ENCODE results near the gene RFNG. TPM values are rescaled to one million over a fixed set of nuclear protein-coding genes. Genes with fewer than 3 reads are reported as not detected.

RFNG gene
- total and polyA plus RNA-seq, 2 of the 13 experiments (the other 11 are each of a cell fraction or from before 2014, with no cell fraction given) = 61.4 to 64.0 TPM

DNA sequence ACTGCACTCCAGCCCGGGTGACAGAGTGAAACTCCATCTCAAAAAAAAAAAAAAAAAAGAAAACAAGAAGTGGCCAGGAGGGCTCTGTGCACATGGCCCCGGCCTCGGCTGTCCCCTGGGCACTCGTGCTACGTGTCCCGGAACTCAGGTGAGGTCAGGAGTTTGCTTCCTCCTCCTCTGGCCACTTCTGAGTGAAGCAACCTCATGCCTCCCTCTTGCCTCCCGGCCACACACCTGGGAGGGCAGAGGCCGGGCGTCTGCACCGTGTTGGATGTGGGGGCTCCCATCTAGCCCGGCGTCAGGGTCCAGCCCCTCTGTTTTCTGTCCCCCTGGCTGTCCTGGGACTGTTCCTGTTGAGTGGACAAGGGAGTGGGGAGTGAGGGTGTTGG, 52.0 kb downstream of the RFNG start (continued):
- TF ChIP-seq, protein P1, sequence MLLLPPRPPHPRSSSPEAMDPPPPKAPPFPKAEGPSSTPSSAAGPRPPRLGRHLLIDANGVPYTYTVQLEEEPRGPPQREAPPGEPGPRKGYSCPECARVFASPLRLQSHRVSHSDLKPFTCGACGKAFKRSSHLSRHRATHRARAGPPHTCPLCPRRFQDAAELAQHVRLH (CRISPR knock-in tag; IDR thresholded peaks at IDR 0.05; ENCODE audit: borderline replicate concordance, low read depth) = 0 out of 2 replicates have a peak, but pooled peaks have one; percentile 58
- TF ChIP-seq LCORL (IDR thresholded peaks at IDR 0.05) = no peak
- no peak for TF ChIP-seq LCORL (CRISPR knock-in tag; IDR thresholded peaks at IDR 0.05)
- TF ChIP-seq, protein P2, sequence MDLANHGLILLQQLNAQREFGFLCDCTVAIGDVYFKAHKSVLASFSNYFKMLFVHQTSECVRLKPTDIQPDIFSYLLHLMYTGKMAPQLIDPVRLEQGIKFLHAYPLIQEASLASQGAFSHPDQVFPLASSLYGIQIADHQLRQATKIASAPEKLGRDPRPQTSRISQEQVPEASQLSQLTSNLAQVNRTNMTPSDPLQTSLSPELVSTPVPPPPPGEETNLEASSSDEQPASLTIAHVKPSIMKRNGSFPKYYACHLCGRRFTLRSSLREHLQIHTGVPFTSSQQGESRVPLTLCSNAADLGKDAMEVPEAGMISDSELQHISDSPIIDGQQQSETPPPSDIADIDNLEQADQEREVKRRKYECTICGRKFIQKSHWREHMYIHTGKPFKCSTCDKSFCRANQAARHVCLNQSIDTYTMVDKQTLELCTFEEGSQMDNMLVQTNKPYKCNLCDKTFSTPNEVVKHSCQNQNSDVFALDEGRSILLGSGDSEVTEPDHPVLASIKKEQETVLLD (CRISPR knock-in tag; IDR thresholded peaks at IDR 0.05; ENCODE audit: low read depth) = peak; percentile 29; the same call in 1 of the 2 replicates
- TF ChIP-seq CBFB (CRISPR knock-in tag; IDR thresholded peaks at IDR 0.05) = no peak
- peak; percentile 87 for TF ChIP-seq CEBPG (CRISPR knock-in tag; IDR thresholded peaks at IDR 0.05)
- peak; percentile 90 for TF ChIP-seq NR2C2 (CRISPR knock-in tag; IDR thresholded peaks at IDR 0.05; ENCODE audit: borderline replicate concordance)
- TF ChIP-seq KLF13 (CRISPR knock-in tag; IDR thresholded peaks at IDR 0.05) = no peak
- 0 out of 2 replicates have a peak, but pooled peaks have one; percentile 31 for TF ChIP-seq ZSCAN12 (CRISPR knock-in tag; IDR thresholded peaks at IDR 0.05)
- TF ChIP-seq, protein P3, sequence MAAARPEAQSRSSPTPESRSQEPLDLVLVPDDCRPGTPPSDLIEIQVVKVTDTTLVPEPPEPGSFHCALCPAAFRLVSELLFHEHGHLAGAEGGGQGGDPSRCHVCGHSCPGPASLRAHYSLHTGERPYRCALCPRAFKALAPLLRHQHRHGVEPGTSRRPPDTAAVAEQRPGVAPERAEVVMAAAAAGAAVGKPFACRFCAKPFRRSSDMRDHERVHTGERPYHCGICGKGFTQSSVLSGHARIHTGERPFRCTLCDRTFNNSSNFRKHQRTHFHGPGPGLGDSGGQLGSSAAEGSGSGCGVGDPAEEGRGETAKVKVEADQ (CRISPR knock-in tag; IDR thresholded peaks at IDR 0.05; ENCODE audit: borderline replicate concordance) = 0 out of 2 replicates have a peak, but pooled peaks have one; percentile 3
- TF ChIP-seq MEF2D (CRISPR knock-in tag; IDR thresholded peaks at IDR 0.05) = peak; percentile 1; the same call in 1 of the 2 replicates
- peak; percentile 63; the same call in 1 of the 3 replicates for TF ChIP-seq MXI1 (IDR thresholded peaks at IDR 0.05; ENCODE audit: borderline replicate concordance, low read depth, low read length)
- TF ChIP-seq, protein P4, sequence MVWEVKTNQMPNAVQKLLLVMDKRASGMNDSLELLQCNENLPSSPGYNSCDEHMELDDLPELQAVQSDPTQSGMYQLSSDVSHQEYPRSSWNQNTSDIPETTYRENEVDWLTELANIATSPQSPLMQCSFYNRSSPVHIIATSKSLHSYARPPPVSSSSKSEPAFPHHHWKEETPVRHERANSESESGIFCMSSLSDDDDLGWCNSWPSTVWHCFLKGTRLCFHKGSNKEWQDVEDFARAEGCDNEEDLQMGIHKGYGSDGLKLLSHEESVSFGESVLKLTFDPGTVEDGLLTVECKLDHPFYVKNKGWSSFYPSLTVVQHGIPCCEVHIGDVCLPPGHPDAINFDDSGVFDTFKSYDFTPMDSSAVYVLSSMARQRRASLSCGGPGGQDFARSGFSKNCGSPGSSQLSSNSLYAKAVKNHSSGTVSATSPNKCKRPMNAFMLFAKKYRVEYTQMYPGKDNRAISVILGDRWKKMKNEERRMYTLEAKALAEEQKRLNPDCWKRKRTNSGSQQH (CRISPR knock-in tag; IDR thresholded peaks at IDR 0.05; ENCODE audit: low read depth) = peak; percentile 28; the same call in 1 of the 2 replicates
- TF ChIP-seq ZSCAN31 (CRISPR knock-in tag; IDR thresholded peaks at IDR 0.05; ENCODE audit: low read depth) = peak; percentile 24; the same call in 1 of the 2 replicates
- no peak for TF ChIP-seq MYNN (CRISPR knock-in tag; IDR thresholded peaks at IDR 0.05; ENCODE audit: low read depth)
- TF ChIP-seq, protein P5, sequence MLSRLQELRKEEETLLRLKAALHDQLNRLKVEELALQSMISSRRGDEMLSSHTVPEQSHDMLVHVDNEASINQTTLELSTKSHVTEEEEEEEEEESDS (CRISPR knock-in tag; IDR thresholded peaks at IDR 0.05; ENCODE audit: borderline replicate concordance) = peak; percentile 78; the same call in 1 of the 2 replicates
- TF ChIP-seq, protein P6, sequence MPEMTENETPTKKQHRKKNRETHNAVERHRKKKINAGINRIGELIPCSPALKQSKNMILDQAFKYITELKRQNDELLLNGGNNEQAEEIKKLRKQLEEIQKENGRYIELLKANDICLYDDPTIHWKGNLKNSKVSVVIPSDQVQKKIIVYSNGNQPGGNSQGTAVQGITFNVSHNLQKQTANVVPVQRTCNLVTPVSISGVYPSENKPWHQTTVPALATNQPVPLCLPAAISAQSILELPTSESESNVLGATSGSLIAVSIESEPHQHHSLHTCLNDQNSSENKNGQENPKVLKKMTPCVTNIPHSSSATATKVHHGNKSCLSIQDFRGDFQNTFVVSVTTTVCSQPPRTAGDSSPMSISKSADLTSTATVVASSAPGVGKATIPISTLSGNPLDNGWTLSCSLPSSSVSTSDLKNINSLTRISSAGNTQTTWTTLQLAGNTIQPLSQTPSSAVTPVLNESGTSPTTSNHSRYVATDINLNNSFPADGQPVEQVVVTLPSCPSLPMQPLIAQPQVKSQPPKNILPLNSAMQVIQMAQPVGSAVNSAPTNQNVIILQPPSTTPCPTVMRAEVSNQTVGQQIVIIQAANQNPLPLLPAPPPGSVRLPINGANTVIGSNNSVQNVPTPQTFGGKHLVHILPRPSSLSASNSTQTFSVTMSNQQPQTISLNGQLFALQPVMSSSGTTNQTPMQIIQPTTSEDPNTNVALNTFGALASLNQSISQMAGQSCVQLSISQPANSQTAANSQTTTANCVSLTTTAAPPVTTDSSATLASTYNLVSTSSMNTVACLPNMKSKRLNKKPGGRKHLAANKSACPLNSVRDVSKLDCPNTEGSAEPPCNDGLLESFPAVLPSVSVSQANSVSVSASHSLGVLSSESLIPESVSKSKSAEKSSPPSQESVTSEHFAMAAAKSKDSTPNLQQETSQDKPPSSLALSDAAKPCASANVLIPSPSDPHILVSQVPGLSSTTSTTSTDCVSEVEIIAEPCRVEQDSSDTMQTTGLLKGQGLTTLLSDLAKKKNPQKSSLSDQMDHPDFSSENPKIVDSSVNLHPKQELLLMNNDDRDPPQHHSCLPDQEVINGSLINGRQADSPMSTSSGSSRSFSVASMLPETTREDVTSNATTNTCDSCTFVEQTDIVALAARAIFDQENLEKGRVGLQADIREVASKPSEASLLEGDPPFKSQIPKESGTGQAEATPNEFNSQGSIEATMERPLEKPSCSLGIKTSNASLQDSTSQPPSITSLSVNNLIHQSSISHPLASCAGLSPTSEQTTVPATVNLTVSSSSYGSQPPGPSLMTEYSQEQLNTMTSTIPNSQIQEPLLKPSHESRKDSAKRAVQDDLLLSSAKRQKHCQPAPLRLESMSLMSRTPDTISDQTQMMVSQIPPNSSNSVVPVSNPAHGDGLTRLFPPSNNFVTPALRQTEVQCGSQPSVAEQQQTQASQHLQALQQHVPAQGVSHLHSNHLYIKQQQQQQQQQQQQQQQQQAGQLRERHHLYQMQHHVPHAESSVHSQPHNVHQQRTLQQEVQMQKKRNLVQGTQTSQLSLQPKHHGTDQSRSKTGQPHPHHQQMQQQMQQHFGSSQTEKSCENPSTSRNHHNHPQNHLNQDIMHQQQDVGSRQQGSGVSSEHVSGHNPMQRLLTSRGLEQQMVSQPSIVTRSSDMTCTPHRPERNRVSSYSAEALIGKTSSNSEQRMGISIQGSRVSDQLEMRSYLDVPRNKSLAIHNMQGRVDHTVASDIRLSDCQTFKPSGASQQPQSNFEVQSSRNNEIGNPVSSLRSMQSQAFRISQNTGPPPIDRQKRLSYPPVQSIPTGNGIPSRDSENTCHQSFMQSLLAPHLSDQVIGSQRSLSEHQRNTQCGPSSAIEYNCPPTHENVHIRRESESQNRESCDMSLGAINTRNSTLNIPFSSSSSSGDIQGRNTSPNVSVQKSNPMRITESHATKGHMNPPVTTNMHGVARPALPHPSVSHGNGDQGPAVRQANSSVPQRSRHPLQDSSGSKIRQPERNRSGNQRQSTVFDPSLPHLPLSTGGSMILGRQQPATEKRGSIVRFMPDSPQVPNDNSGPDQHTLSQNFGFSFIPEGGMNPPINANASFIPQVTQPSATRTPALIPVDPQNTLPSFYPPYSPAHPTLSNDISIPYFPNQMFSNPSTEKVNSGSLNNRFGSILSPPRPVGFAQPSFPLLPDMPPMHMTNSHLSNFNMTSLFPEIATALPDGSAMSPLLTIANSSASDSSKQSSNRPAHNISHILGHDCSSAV (CRISPR knock-in tag; IDR thresholded peaks at IDR 0.05; ENCODE audit: borderline replicate concordance) = no peak
- peak; percentile 63; the same call in 1 of the 2 replicates for TF ChIP-seq YEATS2 (CRISPR knock-in tag; IDR thresholded peaks at IDR 0.05; ENCODE audit: borderline replicate concordance)
